K562 (cell line): ENCODE data around the gene FOXN3. TPM values are rescaled to one million over a fixed set of nuclear protein-coding genes. Genes with fewer than 3 reads are reported as not detected.

Experiments
- ATAC-seq: fragments of 200-7000 bp; cut with Tn5 transposase; 3 replicates; pipeline ENCODE4 v1.9.1; 2020; ENCODE audit warnings: moderate library complexity
- BruUV-seq: library from RNA; stranded (reverse); fragments of 400-500 nt; replicated peaks from 2 replicates; lab custom pipeline; 2021; lab: Mats Ljungman, UMichigan
- CTCF ChIA-PET: fragments of 300-600 bp; formaldehyde crosslinking; extraction: SDS; loops from one replicate; lab custom pipeline; 2021; ENCODE audit warnings: low intra/inter-chr PET ratio; lab: Yijun Ruan, JAX
- POLR2A ChIA-PET: fragments of 300-600, 350-650 bp; sonication (Branson Sonifier 250); formaldehyde crosslinking; extraction: SDS; loops from one replicate; lab custom pipeline; 2021; ENCODE audit warnings: antibody characterized with exemption, inconsistent platforms; lab: Yijun Ruan, JAX
- DNase-seq, 4 experiments: peaks; one replicate each; pipeline versions ENCODE4 v3.0.0 to v3.0.0-alpha.2; 2011 to 2018; ENCODE audit warnings: low spot score in 3 of 4, mixed read lengths in 3 of 4; ENCODE audit errors: extremely low read depth in 1 of 4
- FAIRE-seq: peaks from 2 replicates; lab custom pipeline; 2011; peaks lifted over from hg19 to GRCh38; lab: Jason Lieb, UNC
- H2AFZ ChIP-seq: 2 replicates; pipeline ENCODE4 v1.6.0; 2011; ENCODE audit warnings: low read depth, low read length, control low read depth, inconsistent platforms
- H3K27ac ChIP-seq: fragments of 200-600 bp; 3 replicates; pipeline ENCODE4 v1.8.0; 2011; ENCODE audit warnings: low read depth, mild to moderate bottlenecking, control low read depth, inconsistent platforms, low read length, moderate library complexity, mixed read lengths; ENCODE audit errors: extremely low read depth
- H3K27me3 ChIP-seq, 2 experiments: fragments of 300-600 bp in 1 of 2; 2 replicates in 1 of 2; 3 replicates in 1 of 2; pipeline versions ENCODE4 v1.6.0 to v1.8.0; 2011; ENCODE audit warnings: inconsistent platforms in 2 of 2, low read length in 2 of 2, mild to moderate bottlenecking in 1 of 2, mixed read lengths in 1 of 2, moderate library complexity in 1 of 2; ENCODE audit not compliant: control insufficient read depth in 2 of 2, insufficient read depth in 2 of 2
- H3K36me3 ChIP-seq: fragments of 300-600 bp; 3 replicates; pipeline ENCODE4 v1.8.0; 2011; ENCODE audit warnings: mild to moderate bottlenecking, low read length, inconsistent platforms; ENCODE audit not compliant: control insufficient read depth, insufficient read depth
- H3K4me1 ChIP-seq, 2 experiments: fragments of 200-600 bp in 1 of 2; replicated peaks in 1 of 2; 2 replicates in 1 of 2; 3 replicates in 1 of 2; pipeline versions ENCODE4 v1.5.1 to v1.8.0; 2011; ENCODE audit warnings: inconsistent platforms in 2 of 2, low read length in 2 of 2, mild to moderate bottlenecking in 1 of 2, mixed read lengths in 1 of 2, moderate library complexity in 1 of 2; ENCODE audit not compliant: control insufficient read depth in 2 of 2, insufficient read depth in 2 of 2
- H3K4me2 ChIP-seq: 2 replicates; pipeline ENCODE4 v1.6.1; 2011; ENCODE audit warnings: low read length, control low read depth, inconsistent platforms, mixed read lengths; ENCODE audit not compliant: insufficient read depth
- H3K4me3 ChIP-seq: fragments of 200-600 bp; sonication (generic), shearing (Covaris generic); 2 replicates; pipeline ENCODE4 v1.5.1; 2016; ENCODE audit warnings: control low read depth, inconsistent platforms
- H3K79me2 ChIP-seq: fragments of 200-600 bp; 3 replicates; pipeline ENCODE4 v1.8.0; 2011; ENCODE audit warnings: low read length, inconsistent platforms; ENCODE audit not compliant: control insufficient read depth, insufficient read depth
- H3K9ac ChIP-seq, 2 experiments: 2 replicates each; pipeline versions ENCODE4 v1.6.0 to v1.6.1; 2011; ENCODE audit warnings: low read depth in 2 of 2, low read length in 2 of 2, control low read depth in 1 of 2, inconsistent platforms in 1 of 2, mild to moderate bottlenecking in 1 of 2, mixed read lengths in 1 of 2; ENCODE audit not compliant: insufficient read depth in 1 of 2
- H3K9me1 ChIP-seq: one replicate; pipeline ENCODE4 v1.6.0; 2011; ENCODE audit warnings: inconsistent platforms, mild to moderate bottlenecking, low read length, moderate library complexity; ENCODE audit not compliant: control insufficient read depth, insufficient read depth
- H3K9me3 ChIP-seq: replicated peaks from 2 replicates; pipeline ENCODE4 v1.5.1; 2011; ENCODE audit warnings: low read depth, low read length, inconsistent platforms; ENCODE audit not compliant: control insufficient read depth, insufficient read depth
- H4K20me1 ChIP-seq: replicated peaks from 2 replicates; pipeline ENCODE4 v1.6.1; 2011; ENCODE audit warnings: low read length, inconsistent platforms, mixed read lengths; ENCODE audit not compliant: control insufficient read depth, insufficient read depth
- ARHGAP35 ChIP-seq: fragments of 450-650 bp; IDR thresholded peaks from 2 replicates; pipeline ENCODE4 v1.6.1; 2018; ENCODE audit not compliant: partially characterized antibody
- ARID1B ChIP-seq: fragments of 450-650 bp; IDR thresholded peaks from 2 replicates; pipeline ENCODE4 v1.6.1; 2016; ENCODE audit warnings: antibody characterized with exemption, mild to moderate bottlenecking, inconsistent platforms
- DLX4 ChIP-seq: fragments of 250-450 bp; sonication (Bioruptor Pico); IDR thresholded peaks from 2 replicates; pipeline ENCODE4 v1.6.1; 2021; ENCODE audit warnings: mild to moderate bottlenecking
- HBP1 ChIP-seq: fragments of 450-650 bp; formaldehyde crosslinking; IDR thresholded peaks from 2 replicates; pipeline ENCODE4 v1.4.0; 2022; ENCODE audit warnings: missing genetic modification characterization
- MCM3 ChIP-seq: fragments of 450-650 bp; IDR thresholded peaks from 2 replicates; pipeline ENCODE4 v1.6.1; 2016
- PATZ1 ChIP-seq: fragments of 250-450 bp; sonication (Bioruptor Pico); IDR thresholded peaks from 2 replicates; pipeline ENCODE4 v1.5.0; 2020; ENCODE audit warnings: mild to moderate bottlenecking, borderline replicate concordance
- PPARD ChIP-seq: fragments of 250-450 bp; sonication (Bioruptor Pico); IDR thresholded peaks from 2 replicates; pipeline ENCODE4 v1.8.0; 2022; ENCODE audit warnings: inconsistent platforms, mild to moderate bottlenecking, moderate library complexity
- RCOR1 ChIP-seq, 2 experiments: IDR thresholded peaks; 2 replicates each; pipeline ENCODE4 v1.6.1; 2012; ENCODE audit warnings: low read depth in 2 of 2, low read length in 2 of 2, borderline replicate concordance in 1 of 2, improper control_type of control experiment in 1 of 2
- SMARCE1 ChIP-seq: fragments of 450-650 bp; IDR thresholded peaks from 2 replicates; pipeline ENCODE4 v1.7.1; 2016; ENCODE audit warnings: mild to moderate bottlenecking
- SUPT5H ChIP-seq: fragments of 450-650 bp; IDR thresholded peaks from 2 replicates; pipeline ENCODE4 v1.6.1; 2016
- TAF15 ChIP-seq: fragments of 200-400 bp; formaldehyde crosslinking; IDR thresholded peaks from 2 replicates; pipeline ENCODE4 v1.6.1; 2017; ENCODE audit warnings: mild to moderate bottlenecking, low read depth, low read length, moderate library complexity
- TAF7 ChIP-seq: fragments of 450-650 bp; IDR thresholded peaks from 2 replicates; pipeline ENCODE4 v1.6.1; 2016; ENCODE audit warnings: missing genetic modification characterization, missing compliant biosample characterization
- TAL1 ChIP-seq: fragments of 450-650 bp; IDR thresholded peaks from 2 replicates; pipeline ENCODE4 v1.6.1; 2016; ENCODE audit warnings: mild to moderate bottlenecking
- ZNF311 ChIP-seq: fragments of 250-450 bp; sonication (Bioruptor Pico); IDR thresholded peaks from 2 replicates; pipeline ENCODE4 v1.4.0; 2020; ENCODE audit warnings: mild to moderate bottlenecking, moderate library complexity
- WGBS: fragments of 100-300 bp; shearing (Covaris generic); methylation state at CpG from one replicate; pipeline ENCODE4 v1.1.6; 2016; ENCODE audit warnings: low coverage, mixed read lengths; ENCODE audit not compliant: insufficient coverage; ENCODE audit errors: missing lambda C conversion rate; 5-methylcytosine and 5-hydroxymethylcytosine counted together
- in situ Hi-C: fragments of 300-500 bp; cut with MboI; formaldehyde crosslinking; loops from 4 replicates; pipeline ENCODE4 v1.15.0; 2018; ENCODE audit warnings: inconsistent platforms, mixed read lengths
- intact Hi-C: fragments of 100-400 bp; cut with micrococcal nuclease; formaldehyde crosslinking; loops from 2 replicates; pipeline ENCODE4 v1.14.2; 2022
- polyA plus RNA-seq, 8 experiments: library from polyadenylated mRNA; depleted of rRNA in 4 of 8; stranded (reverse) in 5 of 8; unstranded in 3 of 8; fragments of >200 nt; fragmentation: Nextera tagmentation in 2 of 8; fragmentation: Illumina TruSeq in 1 of 8; extraction: Ambion mirVana in 2 of 8; extraction: Trizol in 1 of 8; gene quantifications; 2 replicates each; pipeline versions ENCODE4 v1.2.1 to v1.2.3, GENCODE V29; 2011 to 2014; ENCODE audit warnings: inconsistent platforms in 1 of 8, missing spikeins in 1 of 8
- total RNA-seq, 7 experiments: library from RNA; depleted of rRNA in 6 of 7; stranded (reverse); fragments of >200 nt in 6 of 7; fragmentation: Illumina TruSeq in 2 of 7; extraction: Trizol in 2 of 7; gene quantifications; 2 replicates each; pipeline versions ENCODE4 v1.2.1 to v1.2.3, GENCODE V29; 2011 to 2021; ENCODE audit warnings: low replicate concordance in 1 of 7

FOXN3 gene
- total and polyA plus RNA-seq, 9 of the 15 experiments (the other 6 are each of a cell fraction or from before 2014, with no cell fraction given) = 0.07 to 1.3 (median 0.40) TPM

GRCh38 chr14:89291351-89291940 is 125.6 kb downstream of the FOXN3 start:
- Histone ChIP-seq H2AFZ (no peak overlapping the region), H3K4me3 (no peak overlapping the region), H3K9me3 (no peaks in the 10 kb centered on the region), H3K27ac (no peak overlapping the region), H3K27me3 (peaks cover 0 to 24% of the 10 kb centered on the region in 2 experiments; a peak in 3 of 5 replicates), H4K20me1 (no peaks in the 10 kb centered on the region), H3K79me2 (no peaks in the 10 kb centered on the region), H3K9ac (no peak overlapping the region), H3K4me1 (no peaks in the 10 kb centered on the region), H3K9me1 (no peaks in the 10 kb centered on the region), H3K36me3 (no peaks in the 10 kb centered on the region), H3K4me2 (no peak overlapping the region)
- intact Hi-C loops = no loop called here
- FAIRE-seq = no peak
- no peak for DNase-seq
- POLR2A ChIA-PET = no interaction called here
- TF ChIP-seq PPARD (CRISPR knock-in tag) (no peak), ZNF311 (no peak), ARHGAP35 (no peak), HBP1 (CRISPR knock-in tag) (no peak), DLX4 (CRISPR knock-in tag) (no peak), PATZ1 (CRISPR knock-in tag) (no peak), TAL1 (no peak), MCM3 (no peak), ARID1B (no peak), RCOR1 (IDR thresholded peaks at IDR 0.05; ENCODE audit: borderline replicate concordance in 1 of 2, low read depth in 2 of 2, low read length in 2 of 2) (no peak), SMARCE1 (no peak), TAF7 (tag) (no peak), SUPT5H (no peak), TAF15 (no peak)
- BruUV-seq = no TSS peak
- in situ Hi-C loops = no loop called here
- no peak for ATAC-seq
- WGBS = 0% methylated on average over 9 of the region's 9 CpGs
- CTCF ChIA-PET = no interaction called here
